Forelimb muscle (tissue), 1 donor: ENCODE data around the gene LGR6. TPM values are rescaled to one million over a fixed set of nuclear protein-coding genes. Genes with fewer than 3 reads are reported as not detected.

Source experiments
- DNase-seq: peaks from one replicate; pipeline ENCODE4 v3.0.0-alpha.2; 2013; ENCODE audit warnings: low read depth
- polyA plus RNA-seq: library from polyadenylated mRNA; unstranded; fragments of 120-200 nt; gene quantifications from one replicate; pipeline ENCODE4 v1.2.1, GENCODE V29; 2013; ENCODE audit not compliant: insufficient read length

LGR6 gene
- polyA plus RNA-seq, 1 donor = 0.65 TPM

GRCh38 chr1:202220733-202221132 lies 27.1 kb downstream of the LGR6 start:
- no peak for DNase-seq

- no peak for DNase-seq
Measured at GRCh38 chr1:202221911-202222909, 28.6 kb downstream of the LGR6 start.

- DNase-seq = no peak
Measured at GRCh38 chr1:202223121-202223860, 29.7 kb downstream of the LGR6 start.

GRCh38 chr1:202224453-202224852 lies 30.9 kb downstream of the LGR6 start:
- no peak for DNase-seq

- DNase-seq = no peak
Measured at GRCh38 chr1:202225131-202225530, 31.5 kb downstream of the LGR6 start.

GRCh38 chr1:202227053-202227672 lies 33.6 kb downstream of the LGR6 start:
- no peak for DNase-seq

GRCh38 chr1:202227997-202228401 lies 34.4 kb downstream of the LGR6 start:
- no peak for DNase-seq

GRCh38 chr1:202228484-202229122 lies 35.0 kb downstream of the LGR6 start:
- no peak for DNase-seq

- DNase-seq = no peak
Measured at GRCh38 chr1:202229376-202229775, 35.8 kb downstream of the LGR6 start.

GRCh38 chr1:202230061-202230938 lies 36.7 kb downstream of the LGR6 start:
- no peak for DNase-seq

- no peak for DNase-seq
Measured at GRCh38 chr1:202230939-202231645, 37.5 kb downstream of the LGR6 start.

- DNase-seq = no peak
Measured at GRCh38 chr1:202233171-202233570, 39.6 kb downstream of the LGR6 start.

GRCh38 chr1:202233804-202234203 lies 40.2 kb downstream of the LGR6 start:
- DNase-seq = no peak

- no peak for DNase-seq
Measured at GRCh38 chr1:202234331-202235002, 40.9 kb downstream of the LGR6 start.

GRCh38 chr1:202235003-202235660 lies 41.5 kb downstream of the LGR6 start:
- DNase-seq = no peak

GRCh38 chr1:202235856-202236837 lies 42.5 kb downstream of the LGR6 start:
- no peak for DNase-seq

GRCh38 chr1:202237052-202237451 lies 43.5 kb downstream of the LGR6 start:
- DNase-seq = no peak

- no peak for DNase-seq
Measured at GRCh38 chr1:202238914-202239313, 45.3 kb downstream of the LGR6 start.
